Right cardiac atrium (tissue), 5 donors: ENCODE results near the gene C5orf34. TPM values are rescaled to one million over a fixed set of nuclear protein-coding genes. Genes with fewer than 3 reads are reported as not detected.
"Not testable (repeated sequence)": the region's sequence is repeated elsewhere in the genome, so short reads cannot be mapped to it uniquely, and the experiment has no call there.

ENCODE experiments used
- ATAC-seq, 2 donors: fragments of 200-7000 bp; cut with Tn5 transposase; one replicate each; pipeline versions ENCODE4 v1.8.0 to v1.9.1; 2020; ENCODE audit warnings: moderate library complexity in 2 of 2, mild to moderate bottlenecking in 1 of 2
- DNase-seq, 3 donors: peaks; one replicate each; pipeline ENCODE4 v3.0.0-alpha.2; 2020
- H3K27ac ChIP-seq: one replicate; pipeline ENCODE4 v1.5.1; 2013; ENCODE audit warnings: mild to moderate bottlenecking, low read length, control low read depth, moderate library complexity
- H3K27me3 ChIP-seq: one replicate; pipeline ENCODE4 v1.6.1; 2013; ENCODE audit not compliant: control insufficient read depth, insufficient read depth
- H3K4me1 ChIP-seq: one replicate; pipeline ENCODE4 v1.6.1; 2013; ENCODE audit warnings: low read length; ENCODE audit not compliant: control insufficient read depth, insufficient read depth
- H3K4me3 ChIP-seq: one replicate; pipeline ENCODE4 v1.5.1; 2013; ENCODE audit warnings: low read length, control low read depth
- H3K9me3 ChIP-seq: one replicate; pipeline ENCODE4 v1.6.1; 2013; ENCODE audit warnings: low read length; ENCODE audit not compliant: control insufficient read depth
- WGBS: extraction: QIAGEN DNeasy Blood & Tissue Kit; methylation state at CpG from one replicate; pipeline ENCODE4 v1.1.7; 2013; 5-methylcytosine and 5-hydroxymethylcytosine counted together
- intact Hi-C, 4 donors: fragments of 100-400 bp; cut with DNase I; formaldehyde crosslinking; loops; one replicate each; pipeline versions ENCODE4 v1.11.0 to v1.14.0; 2022 to 2023
- polyA plus RNA-seq: library from polyadenylated mRNA; stranded (reverse); fragments of 200-250 nt; gene quantifications from one replicate; pipeline ENCODE4 v1.2.3, GENCODE V29; 2013
- total RNA-seq, 4 donors: library from RNA; stranded (reverse); fragmentation: NEBNext Ultra II Directional; extraction: Animal tissue kit (Norgen Biotek cat#: 25700); gene quantifications; one replicate each; pipeline ENCODE4 v1.2.1, GENCODE V29; 2021
- donor health status: healthy with polysubstance abuse.
- donor health status: DM: no; HTN: yes; CAD: no.
- donor health status: DM: no; HTN: no; CAD: no.
- donor health status: DM: no; HTN: yes; CAD: no; lungs with severe emphysema.
- donor health status: DM: yes; HTN: yes; CAD: no.

Gene C5orf34
- total and polyA plus RNA-seq, 5 donors: 0.40 to 1.5 (median 0.41) TPM

DNA sequence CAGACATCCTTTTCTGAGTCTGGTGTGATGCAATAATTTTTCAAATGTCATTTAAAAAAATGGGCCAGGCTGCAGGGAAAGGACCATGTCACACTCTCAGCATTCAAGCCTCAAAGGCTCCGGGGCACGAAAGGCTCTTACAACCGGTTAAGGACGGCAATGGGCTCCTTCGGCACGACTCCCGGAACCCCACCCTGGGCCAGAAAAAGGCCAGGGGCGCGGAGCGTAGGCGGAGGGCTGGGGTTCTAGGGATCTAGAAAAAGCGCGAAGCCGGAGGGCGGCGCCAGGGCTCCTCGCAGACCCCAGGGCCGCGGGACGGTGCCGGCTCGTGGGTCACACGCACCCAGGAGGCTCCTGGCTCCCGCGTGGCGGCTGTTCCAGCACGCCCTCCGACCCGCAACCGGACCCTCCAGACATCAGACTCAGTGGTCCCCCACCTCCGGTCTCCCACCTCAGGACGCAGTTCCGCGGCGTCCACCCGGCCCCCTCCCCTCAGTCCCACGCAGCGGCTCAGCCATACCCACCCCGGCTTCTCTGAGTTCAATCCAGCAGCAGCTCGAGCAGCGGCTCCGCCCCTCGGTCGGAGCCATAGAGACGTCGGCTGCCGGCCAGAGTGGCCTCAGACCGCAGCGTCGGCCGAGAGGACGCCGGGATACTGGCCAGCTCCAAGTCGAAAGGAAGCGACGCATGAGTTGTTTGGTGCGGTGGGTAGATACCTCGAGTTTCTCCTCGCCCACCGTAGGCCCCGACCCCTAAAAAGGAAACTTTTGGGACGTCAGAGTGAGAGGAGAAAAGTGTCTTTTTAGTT lies 31.4 kb downstream of the C5orf34 start, which contains the start of gene TMEM267:
Gene TMEM267, minus strand, starts transcription at position 568 of the 808 bp plus-strand sequence. CDS start 29,896 bp downstream, outside the sequence.
- DNase-seq (peak; percentile 94 to 98 (median 97)), ATAC-seq (peak; percentile 99)
- no peaks in the 10 kb centered on the region for H3K9me3 ChIP-seq
- no peaks in the 10 kb centered on the region for H3K27me3 ChIP-seq
- intact Hi-C loops: no loop called here
- H3K4me3 ChIP-seq: peak within 1 kb of the TSS; percentile 74
- H3K4me1 ChIP-seq: no peaks in the 10 kb centered on the region
- WGBS: under 1% methylated on average over 62 of the region's 62 CpGs
- peak within 1 kb of the TSS; percentile 99 for H3K27ac ChIP-seq

DNA sequence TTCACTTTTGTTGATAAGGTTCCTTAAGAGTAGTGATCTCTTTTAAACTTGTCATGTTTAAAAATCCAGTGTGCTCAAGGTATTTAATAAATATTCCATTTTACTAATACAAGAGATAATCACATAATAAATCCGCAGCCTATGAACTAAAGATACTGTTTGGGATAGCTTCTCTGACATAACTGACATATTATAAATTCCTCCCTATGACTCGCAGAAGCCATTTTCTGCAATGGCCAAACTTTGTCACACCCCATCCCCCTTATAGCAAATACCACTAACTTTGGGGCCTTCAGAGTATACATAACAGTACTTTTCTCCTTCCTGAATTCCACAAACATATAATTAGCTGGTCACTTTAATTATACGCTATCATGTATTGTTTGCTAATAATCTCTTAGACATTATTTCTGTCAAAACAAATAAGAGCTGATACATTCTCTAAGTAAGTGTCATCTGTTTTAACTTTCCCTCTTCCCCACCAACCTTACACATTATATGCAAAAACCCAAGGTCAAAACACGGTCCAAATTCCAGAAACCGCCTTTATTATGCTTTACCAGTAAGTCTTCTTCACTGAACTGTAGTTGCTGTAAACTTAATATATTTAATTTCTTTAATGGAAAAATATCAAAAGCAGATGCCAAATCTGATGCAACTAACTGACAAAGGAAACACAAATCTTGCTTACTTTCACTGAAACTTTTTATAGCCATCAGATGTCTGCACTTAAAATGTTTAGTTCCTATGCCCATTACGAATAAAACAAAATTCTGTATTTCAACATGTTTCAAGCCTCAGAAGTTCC lies 32.3 kb downstream of the C5orf34 start:
- H3K4me3 ChIP-seq: peak overlapping the region; percentile 74
- H3K27ac ChIP-seq: no peak overlapping the region
- intact Hi-C loops: no loop called here
- no peaks in the 10 kb centered on the region for H3K9me3 ChIP-seq
- no peaks in the 10 kb centered on the region for H3K4me1 ChIP-seq
- ATAC-seq (no peak), DNase-seq (no peak)
- WGBS: 32% methylated on average over 6 of the region's 6 CpGs
- no peaks in the 10 kb centered on the region for H3K27me3 ChIP-seq

DNA sequence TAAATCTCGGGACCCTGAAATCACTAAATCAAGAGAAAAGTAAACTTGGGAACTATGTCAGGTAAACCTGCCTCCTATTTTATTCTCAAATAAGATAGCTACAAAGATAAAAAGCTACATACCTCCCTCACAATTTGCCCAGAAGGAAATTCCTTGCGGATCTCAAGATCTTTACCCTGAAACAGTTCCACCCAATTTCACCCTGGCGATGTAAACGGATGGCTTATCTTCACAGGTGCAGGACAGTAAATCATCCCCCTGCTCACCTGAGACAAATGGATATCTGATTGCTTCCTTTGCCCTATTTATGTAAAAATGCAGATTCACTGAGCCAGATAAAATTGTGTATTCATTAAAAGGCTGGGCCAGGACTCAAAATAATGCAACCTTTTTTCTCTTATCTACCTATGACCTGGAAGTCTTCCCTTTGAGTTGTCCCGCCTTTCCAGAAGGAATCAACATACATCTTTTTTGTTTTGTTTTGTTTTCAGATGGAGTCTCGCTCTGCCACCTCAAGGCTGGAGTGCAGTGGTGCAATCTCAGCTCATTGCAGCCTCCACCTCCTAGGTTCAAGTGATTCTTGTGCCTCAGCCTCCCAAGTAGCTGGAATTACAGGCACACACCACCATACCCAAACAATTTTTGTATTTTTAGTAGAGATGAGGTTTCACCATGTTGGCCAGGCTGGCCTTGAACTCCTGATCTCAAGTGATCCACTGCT lies 45.1 kb downstream of the C5orf34 start:
- Histone ChIP-seq H3K4me3 (no peak overlapping the region), H3K4me1 (no peaks in the 10 kb centered on the region), H3K27ac (no peak overlapping the region), H3K9me3 (peaks cover 2% of the 10 kb centered on the region), H3K27me3 (no peaks in the 10 kb centered on the region)
- DNase-seq (no peak), ATAC-seq (no peak)
- WGBS: 95% methylated on average over 6 of the region's 6 CpGs
- intact Hi-C loops: no loop called here

DNA sequence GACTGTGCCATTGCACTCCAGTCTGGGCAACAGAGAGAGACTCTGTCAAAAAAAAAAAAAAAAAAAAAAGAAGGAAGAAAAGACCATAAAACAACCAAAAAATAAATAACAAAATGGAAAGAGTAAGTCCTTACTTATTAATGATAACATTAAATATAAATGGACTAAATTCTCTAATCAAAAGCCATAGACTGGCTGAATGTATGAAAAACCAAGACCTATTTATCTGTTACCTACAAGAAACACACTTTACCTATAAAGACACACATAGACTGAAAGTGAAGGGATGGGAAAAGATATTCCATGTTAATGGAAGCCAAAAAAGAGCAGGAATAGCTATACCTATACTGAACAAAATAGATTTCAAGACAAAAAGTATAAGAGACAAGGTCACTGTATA lies 47.8 kb downstream of the C5orf34 start:
- Histone ChIP-seq H3K27me3 (no peaks in the 10 kb centered on the region), H3K9me3 (peaks cover 2% of the 10 kb centered on the region), H3K4me1 (no peaks in the 10 kb centered on the region), H3K27ac (no peak overlapping the region), H3K4me3 (no peak overlapping the region)
- ATAC-seq (no peak), DNase-seq (no peak)
- intact Hi-C loops: no loop called here

DNA sequence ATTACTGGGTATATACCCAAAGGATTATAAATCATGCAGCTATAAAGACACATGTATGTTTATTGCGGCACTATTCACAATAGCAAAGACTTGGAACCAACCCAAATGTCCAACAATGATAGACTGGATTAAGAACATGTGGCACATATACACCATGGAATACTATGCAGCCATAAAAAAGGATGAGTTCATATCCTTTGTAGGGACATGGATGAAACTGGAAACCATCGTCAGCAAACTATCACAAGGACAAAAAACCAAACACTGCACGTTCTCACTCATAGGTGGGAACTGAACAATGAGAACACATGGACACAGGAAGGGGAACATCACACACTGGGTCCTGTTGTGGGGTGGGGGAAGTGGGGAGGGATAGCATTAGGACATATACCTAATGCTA lies 49.5 kb downstream of the C5orf34 start:
- H3K9me3 ChIP-seq, intact Hi-C loops, H3K27ac ChIP-seq, ATAC-seq, DNase-seq, H3K27me3 ChIP-seq, H3K4me3 ChIP-seq, H3K4me1 ChIP-seq: not testable (repeated sequence)
- WGBS: 98% methylated on average over 3 of the region's 3 CpGs

DNA sequence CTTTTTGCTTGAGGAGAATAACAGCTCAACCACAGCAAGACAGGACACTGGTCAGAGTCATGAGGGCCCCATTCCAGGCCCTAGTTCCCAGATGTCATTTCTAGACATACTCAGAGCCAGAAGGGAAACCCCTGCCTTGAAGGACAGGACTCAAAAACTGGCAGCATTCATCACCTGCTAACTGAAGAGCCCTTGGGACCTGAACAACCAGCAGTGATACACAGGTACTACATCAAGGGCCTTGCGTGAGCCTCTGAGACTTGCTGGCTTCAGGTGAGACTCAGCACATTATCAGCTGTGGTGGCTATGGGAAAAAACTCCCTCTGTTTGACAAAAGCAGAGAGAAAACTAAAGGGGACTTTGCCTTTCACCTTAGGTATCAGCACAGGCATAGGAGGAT lies 53.9 kb downstream of the C5orf34 start:
- Histone ChIP-seq H3K9me3 (no peaks in the 10 kb centered on the region), H3K4me3 (no peak overlapping the region), H3K27ac (no peak overlapping the region), H3K4me1 (no peaks in the 10 kb centered on the region), H3K27me3 (no peaks in the 10 kb centered on the region)
- intact Hi-C loops: no loop called here
- DNase-seq (no peak), ATAC-seq (no peak)
- WGBS: 96% methylated on average over 1 of the region's 1 CpG

DNA sequence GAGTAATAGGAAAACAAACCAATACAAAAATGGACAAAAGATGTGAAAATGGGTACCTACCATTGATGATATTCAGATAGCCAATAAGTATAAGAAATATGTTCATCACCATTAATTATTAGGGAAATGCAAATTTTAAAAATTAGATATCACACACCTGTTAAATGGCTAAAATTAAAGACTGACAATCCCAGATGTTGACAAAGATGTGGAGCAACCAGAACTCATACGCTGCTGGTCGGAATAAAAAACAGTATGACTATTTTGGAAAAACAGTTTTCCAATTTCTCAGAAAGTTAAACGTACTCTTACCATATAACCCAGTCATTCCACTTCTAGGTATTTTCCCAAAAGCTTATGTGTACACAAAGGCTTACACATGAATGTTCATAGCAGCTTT lies 58.4 kb downstream of the C5orf34 start:
- H3K27ac ChIP-seq: no peak overlapping the region
- H3K9me3 ChIP-seq: peaks cover 1% of the 10 kb centered on the region
- ATAC-seq (no peak), DNase-seq (no peak)
- no peak overlapping the region for H3K4me3 ChIP-seq
- WGBS: 97% methylated on average over 3 of the region's 3 CpGs
- no peaks in the 10 kb centered on the region for H3K4me1 ChIP-seq
- intact Hi-C loops: no loop called here
- H3K27me3 ChIP-seq: no peaks in the 10 kb centered on the region

DNA sequence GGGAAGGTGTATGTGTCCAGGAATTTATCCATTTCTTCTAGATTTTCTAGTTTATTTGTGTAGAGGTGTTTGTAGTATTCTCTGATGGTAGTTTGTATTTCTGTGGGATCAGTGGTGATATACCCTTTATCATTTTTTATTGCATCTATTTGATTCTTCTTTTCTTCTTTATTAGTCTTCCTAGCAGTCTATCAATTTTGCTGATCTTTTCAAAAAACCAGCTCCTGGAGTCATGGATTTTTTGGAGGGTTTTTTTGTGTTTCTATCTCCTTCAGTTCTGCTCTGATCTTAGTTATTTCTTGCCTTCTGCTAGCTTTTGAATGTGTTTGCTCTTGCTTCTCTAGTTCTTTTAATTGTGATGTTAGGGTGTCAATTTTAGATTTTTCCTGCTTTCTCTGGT lies 73.4 kb downstream of the C5orf34 start:
- H3K27ac ChIP-seq, DNase-seq, H3K27me3 ChIP-seq, H3K9me3 ChIP-seq, ATAC-seq, intact Hi-C loops, H3K4me3 ChIP-seq, H3K4me1 ChIP-seq: not testable (repeated sequence)

DNA sequence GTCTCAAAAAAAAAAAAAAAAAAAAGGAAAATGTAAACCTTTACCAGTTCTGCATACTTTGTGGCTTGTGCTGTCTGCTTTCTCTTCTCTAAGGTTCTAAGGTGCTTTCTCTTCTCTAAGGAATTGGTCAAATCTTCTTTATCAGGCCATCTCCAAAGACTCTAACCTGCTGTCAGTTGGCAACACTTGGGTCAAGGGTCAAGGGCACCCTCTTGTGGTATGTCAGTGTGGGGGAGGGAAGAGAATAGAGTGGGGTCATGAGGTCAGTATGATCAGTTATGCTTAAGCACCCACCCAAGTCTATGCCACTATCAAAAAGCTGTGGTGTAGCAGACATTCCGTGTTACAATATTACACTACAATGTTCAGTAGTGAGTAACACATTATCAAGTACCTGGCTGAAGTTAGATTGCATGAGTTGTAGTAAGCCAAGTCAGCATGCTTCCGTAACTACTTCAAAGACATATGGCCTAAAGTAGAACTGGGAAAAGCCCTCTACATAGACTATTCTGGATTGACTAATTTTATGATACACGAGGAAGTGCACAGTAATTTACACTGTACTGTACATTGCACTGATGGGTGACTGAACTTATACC lies 77.8 kb downstream of the C5orf34 start:
- no peak for DNase-seq

More for the DNA sequence above, 77.8 kb downstream of the C5orf34 start:
- ATAC-seq: no peak
- 96% methylated on average over 3 of the region's 3 CpGs for WGBS
- Histone ChIP-seq H3K27ac (no peak overlapping the region), H3K9me3 (no peaks in the 10 kb centered on the region), H3K27me3 (no peaks in the 10 kb centered on the region), H3K4me3 (no peak overlapping the region), H3K4me1 (peaks cover 2% of the 10 kb centered on the region)
- intact Hi-C loops: no loop called here
